Measurements from ENCODE around the gene TRHDE.

Gene TRHDE

GRCh38 chr12:72273851-72274351 is 1.7 kb downstream of the TRHDE start:
- Histone ChIP-seq H3K4me3 (ENCODE audit: low read depth, low read length) (peak overlapping the region; percentile 84), H3K27me3 (replicated peaks) (no peaks in the 10 kb centered on the region)
- in situ Hi-C loops (cut with HindIII; ENCODE audit: low pct_ligation_motif_present, low sequenced_read_pairs) = no loop called here

GRCh38 chr12:72274931-72275330 is 2.8 kb downstream of the TRHDE start:
- no peak for DNase-seq
- TF ChIP-seq CTCF (IDR thresholded peaks at IDR 0.05; ENCODE audit: low read depth, low read length, missing control alignments) = no peak
- in situ Hi-C loops (cut with HindIII; ENCODE audit: low pct_ligation_motif_present, low sequenced_read_pairs) = no loop called here
- Histone ChIP-seq H3K27me3 (replicated peaks) (no peaks in the 10 kb centered on the region), H3K27ac (no peak overlapping the region), H3K4me3 (ENCODE audit: low read depth, low read length) (peak overlapping the region; percentile 18), H3K36me3 (replicated peaks) (no peaks in the 10 kb centered on the region)

More at GRCh38 chr12:72273851-72274351, 1.7 kb downstream of the TRHDE start:
- Histone ChIP-seq H3K36me3 (replicated peaks) (no peaks in the 10 kb centered on the region), H3K27ac (no peak overlapping the region)
- DNase-seq = no peak
- TF ChIP-seq CTCF (IDR thresholded peaks at IDR 0.05; ENCODE audit: low read depth, low read length, missing control alignments) = no peak

- Histone ChIP-seq H3K27me3 (replicated peaks) (no peaks in the 10 kb centered on the region), H3K27ac (no peak overlapping the region), H3K4me3 (ENCODE audit: low read depth, low read length) (no peak overlapping the region), H3K36me3 (replicated peaks) (no peaks in the 10 kb centered on the region)
- no peak for TF ChIP-seq CTCF (IDR thresholded peaks at IDR 0.05; ENCODE audit: low read depth, low read length, missing control alignments)
- in situ Hi-C loops (cut with HindIII; ENCODE audit: low pct_ligation_motif_present, low sequenced_read_pairs) = no loop called here
- no peak for DNase-seq
Measured at GRCh38 chr12:72275526-72275925, 3.4 kb downstream of the TRHDE start.

GRCh38 chr12:72276181-72276805 is 4.1 kb downstream of the TRHDE start:
- Histone ChIP-seq H3K36me3 (replicated peaks) (no peaks in the 10 kb centered on the region), H3K27ac (no peak overlapping the region), H3K4me3 (ENCODE audit: low read depth, low read length) (no peak overlapping the region), H3K27me3 (replicated peaks) (no peaks in the 10 kb centered on the region)
- TF ChIP-seq CTCF (IDR thresholded peaks at IDR 0.05; ENCODE audit: low read depth, low read length, missing control alignments) = no peak
- in situ Hi-C loops (cut with HindIII; ENCODE audit: low pct_ligation_motif_present, low sequenced_read_pairs) = no loop called here
- no peak for DNase-seq

GRCh38 chr12:72277415-72277814 is 5.2 kb downstream of the TRHDE start:
- H3K27me3 ChIP-seq (replicated peaks) = no peaks in the 10 kb centered on the region
- no peak for DNase-seq
- no peak for TF ChIP-seq CTCF (IDR thresholded peaks at IDR 0.05; ENCODE audit: low read depth, low read length, missing control alignments)
- no peaks in the 10 kb centered on the region for H3K36me3 ChIP-seq (replicated peaks)
- no peak overlapping the region for H3K4me3 ChIP-seq (ENCODE audit: low read depth, low read length)
- in situ Hi-C loops (cut with HindIII; ENCODE audit: low pct_ligation_motif_present, low sequenced_read_pairs) = no loop called here
- no peak overlapping the region for H3K27ac ChIP-seq

GRCh38 chr12:72278894-72279293 is 6.7 kb downstream of the TRHDE start:
- in situ Hi-C loops (cut with HindIII; ENCODE audit: low pct_ligation_motif_present, low sequenced_read_pairs) = no loop called here
- H3K36me3 ChIP-seq (replicated peaks) = no peaks in the 10 kb centered on the region
- H3K27ac ChIP-seq = no peak overlapping the region
- no peaks in the 10 kb centered on the region for H3K27me3 ChIP-seq (replicated peaks)
- no peak for DNase-seq
- no peak for TF ChIP-seq CTCF (IDR thresholded peaks at IDR 0.05; ENCODE audit: low read depth, low read length, missing control alignments)
- no peak overlapping the region for H3K4me3 ChIP-seq (ENCODE audit: low read depth, low read length)
